ENCODE measurements around the gene ACVRL1.

ACVRL1 gene

DNA sequence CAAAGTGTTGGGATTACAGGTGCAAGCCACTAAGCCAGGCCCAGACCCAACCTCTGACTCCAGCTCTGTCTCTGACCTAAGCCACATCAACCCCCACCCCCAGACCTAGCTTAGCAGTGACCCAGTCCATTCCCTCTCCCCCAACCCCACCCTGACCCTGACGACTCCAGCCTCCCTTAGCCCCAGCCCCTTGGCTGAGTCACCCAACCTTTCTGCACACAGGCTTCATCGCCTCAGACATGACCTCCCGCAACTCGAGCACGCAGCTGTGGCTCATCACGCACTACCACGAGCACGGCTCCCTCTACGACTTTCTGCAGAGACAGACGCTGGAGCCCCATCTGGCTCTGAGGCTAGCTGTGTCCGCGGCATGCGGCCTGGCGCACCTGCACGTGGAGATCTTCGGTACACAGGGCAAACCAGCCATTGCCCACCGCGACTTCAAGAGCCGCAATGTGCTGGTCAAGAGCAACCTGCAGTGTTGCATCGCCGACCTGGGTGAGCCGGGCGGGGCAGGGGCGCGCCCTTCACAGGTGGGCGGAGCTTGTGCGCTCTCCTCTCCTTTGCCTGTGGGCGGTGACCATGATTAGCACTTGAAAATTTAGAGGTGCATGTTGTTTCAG is 7.8 kb downstream of the ACVRL1 start:
- DNase-seq (ENCODE audit: low read depth) = no peak
- no peak overlapping the region for H3K4me3 ChIP-seq (ENCODE audit: low read depth, low read length)

DNA sequence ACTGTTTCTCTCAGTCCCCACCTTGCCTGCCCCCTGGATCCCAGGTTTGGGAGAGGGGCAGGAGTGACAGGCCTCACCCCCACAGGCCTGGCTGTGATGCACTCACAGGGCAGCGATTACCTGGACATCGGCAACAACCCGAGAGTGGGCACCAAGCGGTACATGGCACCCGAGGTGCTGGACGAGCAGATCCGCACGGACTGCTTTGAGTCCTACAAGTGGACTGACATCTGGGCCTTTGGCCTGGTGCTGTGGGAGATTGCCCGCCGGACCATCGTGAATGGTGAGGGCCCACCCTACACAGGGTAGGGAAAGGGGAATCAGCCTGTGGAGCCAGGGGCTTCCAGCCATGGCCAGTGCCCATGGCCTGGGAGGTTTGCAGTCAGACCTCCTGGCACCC is 8.6 kb downstream of the ACVRL1 start:
- TF ChIP-seq, protein P1, sequence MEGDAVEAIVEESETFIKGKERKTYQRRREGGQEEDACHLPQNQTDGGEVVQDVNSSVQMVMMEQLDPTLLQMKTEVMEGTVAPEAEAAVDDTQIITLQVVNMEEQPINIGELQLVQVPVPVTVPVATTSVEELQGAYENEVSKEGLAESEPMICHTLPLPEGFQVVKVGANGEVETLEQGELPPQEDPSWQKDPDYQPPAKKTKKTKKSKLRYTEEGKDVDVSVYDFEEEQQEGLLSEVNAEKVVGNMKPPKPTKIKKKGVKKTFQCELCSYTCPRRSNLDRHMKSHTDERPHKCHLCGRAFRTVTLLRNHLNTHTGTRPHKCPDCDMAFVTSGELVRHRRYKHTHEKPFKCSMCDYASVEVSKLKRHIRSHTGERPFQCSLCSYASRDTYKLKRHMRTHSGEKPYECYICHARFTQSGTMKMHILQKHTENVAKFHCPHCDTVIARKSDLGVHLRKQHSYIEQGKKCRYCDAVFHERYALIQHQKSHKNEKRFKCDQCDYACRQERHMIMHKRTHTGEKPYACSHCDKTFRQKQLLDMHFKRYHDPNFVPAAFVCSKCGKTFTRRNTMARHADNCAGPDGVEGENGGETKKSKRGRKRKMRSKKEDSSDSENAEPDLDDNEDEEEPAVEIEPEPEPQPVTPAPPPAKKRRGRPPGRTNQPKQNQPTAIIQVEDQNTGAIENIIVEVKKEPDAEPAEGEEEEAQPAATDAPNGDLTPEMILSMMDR (IDR thresholded peaks at IDR 0.05; ENCODE audit: low read depth, low read length) = no peak
- no peak for TF ChIP-seq POLR2A (IDR thresholded peaks at IDR 0.05; ENCODE audit: extremely low read depth, insufficient read length)
- TF ChIP-seq, protein P2, sequence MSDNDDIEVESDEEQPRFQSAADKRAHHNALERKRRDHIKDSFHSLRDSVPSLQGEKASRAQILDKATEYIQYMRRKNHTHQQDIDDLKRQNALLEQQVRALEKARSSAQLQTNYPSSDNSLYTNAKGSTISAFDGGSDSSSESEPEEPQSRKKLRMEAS (IDR thresholded peaks at IDR 0.05; ENCODE audit: low read depth, low read length) = no peak
- TF ChIP-seq MYC (IDR thresholded peaks at IDR 0.05; ENCODE audit: low read depth, low read length) = no peak
- DNase-seq (ENCODE audit: low read depth) = no peak

More for the DNA sequence above, 7.8 kb downstream of the ACVRL1 start:
- TF ChIP-seq, protein P1 (IDR thresholded peaks at IDR 0.05; ENCODE audit: low read depth, low read length) = no peak
- TF ChIP-seq, protein P2 (IDR thresholded peaks at IDR 0.05; ENCODE audit: low read depth, low read length) = no peak
- TF ChIP-seq MYC (IDR thresholded peaks at IDR 0.05; ENCODE audit: low read depth, low read length) (no peak), POLR2A (IDR thresholded peaks at IDR 0.05; ENCODE audit: extremely low read depth, insufficient read length) (no peak)

DNA sequence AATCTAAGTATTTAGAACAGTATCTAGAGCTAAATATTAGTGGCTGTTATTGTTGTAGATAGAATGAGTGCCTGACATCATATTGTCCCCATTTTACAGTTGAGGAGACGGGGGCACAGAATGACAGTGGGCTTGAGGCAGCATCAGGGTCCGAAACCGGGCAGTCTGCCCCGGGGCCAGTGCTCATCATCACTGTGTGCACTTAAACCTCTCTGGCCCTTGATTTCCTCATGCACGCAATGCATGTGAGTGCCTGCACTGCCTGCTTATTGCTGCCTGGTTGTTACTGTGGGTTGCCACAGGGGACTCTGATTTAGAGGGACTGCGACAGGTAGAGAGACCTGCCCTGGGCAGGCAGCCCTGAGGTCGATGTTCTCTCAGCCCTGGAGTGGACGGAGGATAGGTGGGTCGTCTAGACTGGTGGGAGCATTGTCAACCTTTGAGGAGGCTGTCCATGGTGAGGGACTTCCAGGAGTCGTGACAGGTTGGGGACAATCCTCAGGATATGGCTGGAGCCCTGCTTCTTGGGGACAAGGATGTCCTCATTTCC is 9.8 kb downstream of the ACVRL1 start:
- no peak for DNase-seq (ENCODE audit: low read depth)
- TF ChIP-seq MYC (IDR thresholded peaks at IDR 0.05; ENCODE audit: low read depth, low read length) (no peak), POLR2A (IDR thresholded peaks at IDR 0.05; ENCODE audit: extremely low read depth, insufficient read length) (no peak)
- TF ChIP-seq, protein P2 (IDR thresholded peaks at IDR 0.05; ENCODE audit: low read depth, low read length) = no peak
- TF ChIP-seq, protein P1 (IDR thresholded peaks at IDR 0.05; ENCODE audit: low read depth, low read length) = no peak
- no peak overlapping the region for H3K4me3 ChIP-seq (ENCODE audit: low read depth, low read length)

More for the DNA sequence above, 8.6 kb downstream of the ACVRL1 start:
- H3K4me3 ChIP-seq (ENCODE audit: low read depth, low read length) = no peak overlapping the region

DNA sequence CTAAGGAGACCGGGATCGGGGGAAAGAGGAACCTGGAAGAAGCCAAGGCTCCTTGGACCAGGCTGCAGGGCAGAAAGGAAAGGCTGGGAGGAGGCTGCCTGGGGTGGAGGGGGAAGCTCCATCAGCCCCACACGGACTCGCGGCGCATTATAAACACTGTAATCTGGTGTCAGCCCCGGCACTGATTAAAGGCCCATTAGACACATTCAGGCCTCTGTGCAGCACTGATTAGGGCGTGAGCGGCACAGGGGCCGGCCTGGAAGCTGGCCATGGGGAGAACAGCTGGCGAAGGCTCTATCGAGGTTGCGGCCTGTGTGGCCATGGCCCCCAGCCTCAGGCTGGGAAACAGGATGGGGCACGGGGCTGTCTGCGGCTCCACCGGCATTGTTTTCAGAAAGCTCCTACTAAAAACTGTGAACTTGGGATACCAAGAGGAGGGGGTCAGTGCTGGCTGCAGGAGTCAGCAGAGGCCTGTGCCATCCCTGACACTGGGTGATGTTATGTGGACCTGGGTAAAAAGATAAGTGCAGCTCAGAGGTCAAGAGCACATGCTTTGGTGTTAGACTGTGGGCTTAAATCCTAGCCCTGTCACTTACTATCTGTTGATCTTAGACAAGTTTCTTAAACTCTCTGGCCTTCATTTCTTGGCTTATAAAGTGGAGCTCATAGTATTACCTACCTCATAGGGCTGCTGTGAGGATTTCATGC is 10.6 kb downstream of the ACVRL1 start:
- TF ChIP-seq MYC (IDR thresholded peaks at IDR 0.05; ENCODE audit: low read depth, low read length) = no peak
- TF ChIP-seq POLR2A (IDR thresholded peaks at IDR 0.05; ENCODE audit: extremely low read depth, insufficient read length) = no peak
- TF ChIP-seq, protein P2 (IDR thresholded peaks at IDR 0.05; ENCODE audit: low read depth, low read length) = no peak
- TF ChIP-seq, protein P1 (IDR thresholded peaks at IDR 0.05; ENCODE audit: low read depth, low read length) = no peak
- H3K4me3 ChIP-seq (ENCODE audit: low read depth, low read length) = no peak overlapping the region
- no peak for DNase-seq (ENCODE audit: low read depth)

DNA sequence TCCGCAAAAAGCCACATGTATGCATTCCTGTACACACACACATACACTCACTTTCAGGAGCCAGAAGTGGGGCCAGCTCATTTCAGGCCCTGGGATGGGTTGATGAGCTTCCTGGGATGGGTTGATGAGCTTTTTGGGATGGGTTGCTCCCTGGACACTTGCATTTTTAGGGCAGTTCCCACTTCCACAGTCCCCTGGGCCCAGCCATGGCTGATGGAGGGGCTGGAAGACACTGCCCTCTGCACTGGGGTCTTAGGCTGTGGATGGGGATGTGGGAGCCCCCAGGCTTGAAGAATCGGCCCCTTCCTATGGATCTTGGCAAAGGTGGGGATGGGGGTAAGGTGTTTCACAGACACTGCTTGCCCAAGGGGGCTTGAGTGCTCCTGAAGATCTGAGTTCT is 12.7 kb downstream of the ACVRL1 start:
- no peak for DNase-seq (ENCODE audit: low read depth)
- TF ChIP-seq, protein P1 (IDR thresholded peaks at IDR 0.05; ENCODE audit: low read depth, low read length) = no peak
- TF ChIP-seq, protein P2 (IDR thresholded peaks at IDR 0.05; ENCODE audit: low read depth, low read length) = no peak
- TF ChIP-seq POLR2A (IDR thresholded peaks at IDR 0.05; ENCODE audit: extremely low read depth, insufficient read length) (no peak), MYC (IDR thresholded peaks at IDR 0.05; ENCODE audit: low read depth, low read length) (no peak)
- no peak overlapping the region for H3K4me3 ChIP-seq (ENCODE audit: low read depth, low read length)
